ENCODE measurements around the gene ARHGEF7.

Gene ARHGEF7

DNA sequence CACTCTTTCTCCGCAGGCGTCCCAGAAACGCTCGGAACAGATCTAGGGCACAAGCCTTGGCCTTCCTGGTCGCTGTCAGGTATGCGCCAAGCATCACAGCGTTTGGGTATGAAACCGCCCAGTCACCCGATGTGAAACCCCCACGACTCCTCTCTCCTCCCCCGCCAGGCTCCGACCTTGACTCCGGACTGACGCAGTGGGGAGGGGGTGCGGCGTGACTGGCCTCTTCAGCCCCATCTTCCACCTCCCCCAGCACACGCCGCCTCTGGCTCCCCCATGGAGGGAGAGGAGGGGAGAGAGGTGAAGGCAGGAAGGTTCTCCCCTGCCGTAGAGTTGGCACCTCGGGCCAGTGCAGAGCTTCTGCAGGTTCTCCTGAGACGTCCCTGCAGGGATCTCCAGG lies 22.0 kb upstream of the ARHGEF7 start:
- H3K36me3 Mint-ChIP-seq (ENCODE audit: low read depth): no peaks in the 10 kb centered on the region
- H3K27ac Mint-ChIP-seq: no peak overlapping the region
- H3K4me1 Mint-ChIP-seq: no peaks in the 10 kb centered on the region
- peaks cover 22% of the 10 kb centered on the region for H3K27me3 Mint-ChIP-seq
- no peaks in the 10 kb centered on the region for H3K9me3 Mint-ChIP-seq
- no peak overlapping the region for H3K4me3 Mint-ChIP-seq
- DNase-seq (no peak), ATAC-seq (no peak)

DNA sequence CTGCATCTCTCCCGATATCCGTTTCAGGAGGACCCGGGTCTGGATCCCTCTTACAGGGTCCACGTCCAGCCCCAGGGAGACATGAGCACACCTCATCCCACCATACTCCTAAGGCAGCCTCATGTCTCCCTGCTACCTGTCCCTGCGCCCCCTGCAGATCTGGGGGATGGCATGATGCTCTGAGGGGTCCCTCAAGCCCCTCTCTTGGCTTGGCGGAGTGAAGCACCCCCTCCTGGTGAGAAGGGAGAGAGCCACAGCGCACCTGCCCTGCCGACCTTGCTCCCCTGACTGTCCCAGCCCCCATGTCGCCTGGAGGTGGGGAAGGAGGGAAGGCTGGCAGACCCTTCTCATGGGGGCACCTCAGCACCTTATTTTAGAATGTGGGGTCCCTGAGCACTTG lies 21.5 kb upstream of the ARHGEF7 start:
- no peak for ATAC-seq
- DNase-seq: no peak
- Mint-ChIP-seq H3K9me3 (no peaks in the 10 kb centered on the region), H3K4me1 (no peaks in the 10 kb centered on the region), H3K36me3 (ENCODE audit: low read depth) (no peaks in the 10 kb centered on the region), H3K4me3 (no peak overlapping the region), H3K27ac (no peak overlapping the region), H3K27me3 (peaks cover 25% of the 10 kb centered on the region)

DNA sequence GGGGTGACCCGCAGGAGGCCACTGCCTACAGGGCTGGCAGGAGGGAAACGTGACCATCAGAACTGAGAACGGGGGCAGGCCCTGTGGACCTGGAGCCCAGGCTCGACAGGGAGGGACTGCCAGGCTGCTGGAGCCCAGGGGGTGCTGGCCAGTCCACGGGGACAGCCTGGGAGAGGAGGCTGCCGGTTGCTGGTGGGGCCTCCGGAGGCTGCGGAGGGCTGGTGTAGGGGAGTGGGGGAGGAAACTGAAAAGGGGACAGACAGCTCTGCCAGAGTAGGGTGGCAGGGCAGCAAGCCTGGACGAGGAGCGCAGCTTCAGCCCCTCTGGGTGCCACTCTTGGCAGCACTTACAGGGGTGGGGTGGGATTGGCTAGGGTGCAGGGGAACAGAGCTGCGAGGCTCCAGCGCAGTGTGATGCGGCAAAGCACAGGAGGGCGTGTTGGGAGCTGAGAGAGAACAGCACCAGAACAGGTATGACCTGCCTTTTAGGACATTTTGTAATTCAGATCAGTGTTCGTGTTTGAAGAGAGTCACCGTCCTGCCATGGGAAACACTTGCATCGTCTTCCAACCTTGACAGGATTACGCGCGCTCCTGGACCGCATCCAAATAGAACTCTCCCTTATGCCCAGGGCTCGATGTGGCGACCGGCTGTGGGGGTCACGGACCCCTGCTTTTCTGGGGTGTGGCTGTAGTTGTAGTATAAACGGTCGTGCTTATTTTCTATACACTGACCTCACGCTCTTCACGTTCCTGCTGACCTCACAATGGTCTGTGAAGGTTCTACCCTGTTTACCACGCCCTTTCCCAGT lies 19.9 kb upstream of the ARHGEF7 start:
- no peak overlapping the region for H3K27ac Mint-ChIP-seq
- H3K36me3 Mint-ChIP-seq (ENCODE audit: low read depth): no peaks in the 10 kb centered on the region
- H3K9me3 Mint-ChIP-seq: no peaks in the 10 kb centered on the region
- DNase-seq (no peak), ATAC-seq (no peak)
- H3K4me1 Mint-ChIP-seq: no peaks in the 10 kb centered on the region
- H3K4me3 Mint-ChIP-seq: no peak overlapping the region
- H3K27me3 Mint-ChIP-seq: peaks cover 34% of the 10 kb centered on the region

DNA sequence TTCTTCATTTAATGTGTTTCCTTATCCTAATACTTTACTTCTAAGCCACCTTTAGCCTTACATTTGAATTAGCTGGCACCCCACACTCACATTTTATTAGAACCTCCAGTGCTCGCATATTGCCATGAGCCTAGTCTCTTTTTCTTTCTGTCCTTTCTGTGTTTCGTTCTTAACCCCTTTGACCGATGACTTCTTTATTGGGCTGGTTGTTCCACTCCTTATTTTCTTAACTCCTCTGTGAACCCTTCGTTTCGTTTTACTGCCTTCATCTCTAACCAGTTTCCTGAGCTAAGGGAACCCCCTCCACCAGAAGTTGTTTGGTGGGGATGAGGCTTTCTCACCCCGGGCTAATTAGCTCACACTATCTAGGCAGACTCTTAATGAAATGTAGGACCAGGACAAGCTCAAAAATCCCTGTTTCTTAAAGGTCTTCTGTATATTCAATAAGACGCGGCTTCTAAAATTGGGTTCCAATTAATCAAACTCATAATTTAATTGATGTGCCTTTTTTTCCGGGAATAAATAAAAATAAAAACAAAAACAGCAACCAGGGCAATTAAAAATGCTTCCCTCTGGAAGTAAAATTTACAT lies 19.1 kb upstream of the ARHGEF7 start:
- Mint-ChIP-seq H3K36me3 (ENCODE audit: low read depth) (no peaks in the 10 kb centered on the region), H3K27me3 (peaks cover 34% of the 10 kb centered on the region), H3K27ac (no peak overlapping the region), H3K4me1 (no peaks in the 10 kb centered on the region), H3K9me3 (no peaks in the 10 kb centered on the region), H3K4me3 (no peak overlapping the region)
- DNase-seq (no peak), ATAC-seq (no peak)

DNA sequence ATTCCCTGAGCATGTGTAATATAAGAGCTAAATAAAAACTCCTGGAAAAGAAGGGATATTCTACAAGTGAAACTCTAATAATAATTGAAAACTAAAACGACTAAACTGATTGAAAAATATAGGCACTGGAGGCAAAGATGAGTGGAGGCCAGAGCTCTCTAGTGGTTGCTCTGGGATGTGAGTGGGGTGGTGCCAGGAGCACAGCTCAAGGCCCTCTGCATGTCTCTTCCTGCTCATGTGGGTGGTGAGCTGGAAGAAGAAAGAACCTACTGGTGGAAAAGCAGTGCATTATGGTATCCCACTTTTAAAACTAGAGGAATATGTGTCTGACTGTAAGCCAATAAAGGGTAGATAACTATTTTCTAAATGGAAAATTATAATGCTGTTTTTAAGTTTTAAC lies 15.8 kb upstream of the ARHGEF7 start:
- H3K4me1 Mint-ChIP-seq: no peaks in the 10 kb centered on the region
- peaks cover 47% of the 10 kb centered on the region for H3K27me3 Mint-ChIP-seq
- H3K36me3 Mint-ChIP-seq (ENCODE audit: low read depth): peaks cover 1% of the 10 kb centered on the region
- no peak for ATAC-seq
- H3K4me3 Mint-ChIP-seq: no peak overlapping the region
- no peak for DNase-seq
- H3K27ac Mint-ChIP-seq: no peak overlapping the region
- H3K9me3 Mint-ChIP-seq: peaks cover 19% of the 10 kb centered on the region

DNA sequence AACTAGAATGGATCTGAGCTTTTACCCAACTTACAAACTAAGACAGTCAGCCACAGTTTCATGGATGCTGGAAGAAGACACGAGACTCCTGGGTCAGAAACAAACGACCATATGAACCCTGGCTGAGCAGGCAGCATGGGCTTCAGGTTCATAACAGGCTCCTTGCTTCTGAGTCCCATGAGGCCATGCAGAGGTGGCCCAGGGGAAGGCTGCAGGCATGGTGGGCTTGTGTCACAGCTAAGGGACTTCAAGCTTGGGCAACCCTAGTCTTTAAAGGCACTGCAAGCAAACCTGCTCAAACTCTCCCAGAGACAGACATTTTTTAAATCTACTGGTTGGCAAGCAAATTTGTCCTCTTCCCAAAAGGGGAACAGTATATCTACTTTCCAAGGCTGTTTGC lies 5.1 kb upstream of the ARHGEF7 start:
- H3K27ac Mint-ChIP-seq: no peak overlapping the region
- no peaks in the 10 kb centered on the region for H3K36me3 Mint-ChIP-seq (ENCODE audit: low read depth)
- peaks cover 8% of the 10 kb centered on the region for H3K4me1 Mint-ChIP-seq
- no peak overlapping the region for H3K4me3 Mint-ChIP-seq
- ATAC-seq (no peak), DNase-seq (no peak)
- H3K9me3 Mint-ChIP-seq: peaks cover 5% of the 10 kb centered on the region
- peaks cover 70% of the 10 kb centered on the region for H3K27me3 Mint-ChIP-seq

DNA sequence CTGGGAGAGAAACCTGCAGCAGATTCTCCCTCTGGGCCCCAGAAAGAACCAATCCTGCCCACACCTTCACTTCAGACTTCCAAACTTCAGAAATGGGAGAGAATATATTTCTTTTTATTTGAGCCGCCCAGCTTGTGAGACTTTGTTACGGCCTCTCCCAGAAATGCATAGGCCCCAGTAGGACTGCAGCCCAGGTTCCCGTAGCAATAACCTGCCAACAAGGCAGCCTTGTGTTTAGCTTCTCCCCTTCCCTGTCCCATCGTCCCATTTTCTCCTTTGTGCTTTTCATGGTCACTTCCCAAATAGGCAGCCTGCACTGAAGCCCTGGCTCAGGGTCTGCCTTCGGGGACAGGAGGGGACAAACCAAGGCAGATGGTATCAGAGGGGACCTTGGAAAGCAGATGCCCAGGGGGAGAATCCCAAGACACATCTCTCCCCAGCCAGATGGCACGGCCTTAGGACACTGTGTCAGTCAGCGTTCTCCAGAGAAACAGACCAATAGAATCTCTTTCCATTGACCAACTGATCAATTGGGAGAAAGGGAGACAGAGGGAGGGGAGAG lies 3.7 kb upstream of the ARHGEF7 start:
- H3K27ac Mint-ChIP-seq: no peak overlapping the region
- no peak for ATAC-seq
- no peaks in the 10 kb centered on the region for H3K9me3 Mint-ChIP-seq
- no peak for DNase-seq
- H3K36me3 Mint-ChIP-seq (ENCODE audit: low read depth): no peaks in the 10 kb centered on the region
- peaks cover 12% of the 10 kb centered on the region for H3K4me1 Mint-ChIP-seq
- no peak overlapping the region for H3K4me3 Mint-ChIP-seq
- peaks cover 64% of the 10 kb centered on the region for H3K27me3 Mint-ChIP-seq

DNA sequence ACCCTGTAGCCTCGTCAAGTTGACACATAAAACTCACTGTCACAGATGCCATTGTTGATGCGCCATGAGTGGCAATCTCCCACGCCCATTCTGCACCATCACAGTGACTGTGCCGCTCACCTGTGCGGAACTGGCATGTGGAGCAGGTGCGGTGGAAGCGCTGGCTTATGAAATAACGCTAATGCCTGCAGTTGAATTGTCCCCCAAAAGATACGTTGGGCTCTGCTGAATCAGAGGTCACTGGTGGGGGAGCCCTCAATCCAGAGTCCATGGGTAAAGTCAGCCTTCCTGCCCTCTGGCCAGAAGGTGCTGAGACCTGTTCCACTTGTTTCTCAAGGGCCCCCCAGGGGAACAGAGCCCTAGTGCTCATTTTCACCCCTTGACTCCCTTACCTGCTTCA lies 2.9 kb upstream of the ARHGEF7 start:
- peaks cover 12% of the 10 kb centered on the region for H3K4me1 Mint-ChIP-seq
- H3K27ac Mint-ChIP-seq: no peak overlapping the region
- no peak overlapping the region for H3K4me3 Mint-ChIP-seq
- ATAC-seq (no peak), DNase-seq (no peak)
- H3K36me3 Mint-ChIP-seq (ENCODE audit: low read depth): no peaks in the 10 kb centered on the region
- H3K27me3 Mint-ChIP-seq: peaks cover 64% of the 10 kb centered on the region
- H3K9me3 Mint-ChIP-seq: no peaks in the 10 kb centered on the region

DNA sequence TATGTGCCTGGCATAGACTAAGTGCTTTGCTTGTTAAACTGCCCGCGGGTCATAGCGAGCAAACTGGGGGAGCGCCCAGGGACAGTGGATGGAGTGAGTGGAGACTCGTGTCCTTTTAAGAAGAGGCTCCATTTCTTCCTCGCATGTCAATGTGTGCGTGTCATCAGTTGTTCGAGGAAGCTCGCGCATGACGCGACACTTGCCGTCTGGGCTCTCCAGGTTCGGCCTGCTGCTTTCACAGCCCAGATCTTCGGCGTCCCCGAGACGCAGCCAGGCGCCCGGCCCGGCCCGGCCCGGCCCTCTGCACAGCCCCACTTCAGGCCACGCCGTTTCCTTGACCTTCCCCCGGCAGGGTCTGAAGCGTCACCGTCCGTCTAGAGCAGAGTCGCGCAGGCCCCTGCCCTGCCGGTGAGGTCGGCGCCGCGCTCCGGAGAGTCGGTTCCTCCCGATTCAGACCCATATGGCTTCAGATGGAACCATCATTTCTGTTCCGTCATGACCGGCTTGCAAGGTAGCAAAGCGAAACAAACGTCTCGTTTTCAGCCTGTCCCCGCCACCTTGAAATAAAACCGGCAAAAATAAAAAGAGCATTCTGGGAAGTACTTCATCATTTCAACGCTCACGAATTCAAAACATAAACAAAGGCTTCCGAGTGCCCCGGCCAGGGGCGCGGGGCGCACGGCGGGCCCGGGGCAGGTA lies 599 bp upstream of the ARHGEF7 start:
- Mint-ChIP-seq H3K4me3 (peak overlapping the region; percentile 83), H3K36me3 (ENCODE audit: low read depth) (no peaks in the 10 kb centered on the region), H3K9me3 (no peaks in the 10 kb centered on the region), H3K4me1 (peaks cover 12% of the 10 kb centered on the region), H3K27ac (peak overlapping the region; percentile 49), H3K27me3 (peaks cover 69% of the 10 kb centered on the region)
- ATAC-seq (no peak), DNase-seq (no peak)

DNA sequence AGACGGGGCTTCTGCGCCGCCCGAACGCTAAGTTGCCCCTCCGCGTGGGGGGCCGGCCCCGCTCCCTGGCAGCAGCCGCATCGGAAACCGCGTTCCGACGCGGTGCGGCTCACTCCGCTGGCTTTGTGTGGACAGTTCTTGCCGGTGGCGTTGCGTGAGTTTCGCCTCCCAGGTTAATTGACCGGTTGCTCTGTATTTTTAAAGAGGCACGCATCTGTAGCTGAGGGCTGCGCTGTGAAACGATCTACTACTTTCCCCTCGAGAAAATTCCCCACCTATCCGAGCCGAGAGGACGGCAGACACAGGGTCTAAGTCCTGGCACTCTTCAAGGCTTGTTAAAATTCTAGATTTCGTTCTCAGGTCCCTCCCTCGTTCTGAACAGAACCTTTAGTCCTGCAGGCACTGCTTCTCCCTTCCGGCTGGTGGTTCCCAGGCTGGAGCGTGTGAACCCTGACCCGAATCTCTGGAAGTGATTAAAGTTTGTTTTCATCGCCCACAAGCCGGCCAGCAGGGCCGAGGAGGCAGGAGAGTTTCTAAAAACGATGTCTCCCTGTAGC lies 933 bp downstream of the ARHGEF7 start:
- Mint-ChIP-seq H3K4me3 (peak overlapping the region; percentile 76), H3K4me1 (peaks cover 12% of the 10 kb centered on the region), H3K27me3 (peaks cover 67% of the 10 kb centered on the region), H3K9me3 (no peaks in the 10 kb centered on the region), H3K27ac (peak overlapping the region; percentile 54), H3K36me3 (ENCODE audit: low read depth) (no peaks in the 10 kb centered on the region)
- ATAC-seq (no peak), DNase-seq (no peak)

DNA sequence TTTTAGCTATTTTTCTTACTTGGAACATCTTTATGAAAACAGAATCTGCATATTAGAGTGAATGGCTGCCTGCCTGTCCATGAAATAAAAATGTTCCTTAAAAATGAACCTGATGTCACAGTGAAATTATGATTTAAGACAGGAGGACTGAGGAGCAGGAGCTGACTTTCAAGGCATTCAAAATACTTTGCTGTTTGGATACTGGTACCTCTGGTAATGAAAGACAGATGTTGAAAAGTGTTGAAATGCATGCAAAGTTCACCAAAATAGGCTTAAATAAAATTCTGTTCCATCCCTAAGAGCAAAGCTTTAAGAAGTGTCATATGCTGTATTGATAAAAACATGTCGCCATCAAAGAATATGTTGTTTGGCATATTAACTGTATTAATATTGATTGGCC lies 1.7 kb downstream of the ARHGEF7 start:
- H3K36me3 Mint-ChIP-seq (ENCODE audit: low read depth): no peaks in the 10 kb centered on the region
- H3K27me3 Mint-ChIP-seq: peaks cover 62% of the 10 kb centered on the region
- no peak overlapping the region for H3K4me3 Mint-ChIP-seq
- DNase-seq (no peak), ATAC-seq (no peak)
- H3K27ac Mint-ChIP-seq: no peak overlapping the region
- H3K9me3 Mint-ChIP-seq: no peaks in the 10 kb centered on the region
- H3K4me1 Mint-ChIP-seq: peaks cover 12% of the 10 kb centered on the region

DNA sequence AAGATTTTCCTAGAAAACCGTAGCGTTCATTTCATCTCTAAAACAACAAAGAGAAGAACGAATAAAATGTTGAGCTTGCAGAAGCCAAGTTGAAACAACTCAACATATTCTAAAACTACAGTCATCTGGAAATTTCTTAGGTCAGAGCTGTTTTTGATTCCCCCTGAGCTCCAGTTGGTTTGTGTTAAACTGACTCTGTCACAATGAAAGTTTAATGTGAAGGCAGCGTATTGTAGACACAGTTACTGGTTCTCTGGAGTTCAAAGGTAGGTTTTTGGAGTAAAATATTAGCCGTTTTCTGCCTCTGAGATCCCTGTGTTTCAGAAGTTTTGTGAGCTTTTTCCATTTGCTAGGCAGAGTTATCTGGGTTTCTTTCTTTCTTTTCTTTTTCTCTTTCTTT lies 2.2 kb downstream of the ARHGEF7 start:
- Mint-ChIP-seq H3K27ac (no peak overlapping the region), H3K4me3 (no peak overlapping the region), H3K9me3 (no peaks in the 10 kb centered on the region), H3K4me1 (peaks cover 12% of the 10 kb centered on the region), H3K27me3 (peaks cover 58% of the 10 kb centered on the region), H3K36me3 (ENCODE audit: low read depth) (no peaks in the 10 kb centered on the region)
- DNase-seq (no peak), ATAC-seq (no peak)

DNA sequence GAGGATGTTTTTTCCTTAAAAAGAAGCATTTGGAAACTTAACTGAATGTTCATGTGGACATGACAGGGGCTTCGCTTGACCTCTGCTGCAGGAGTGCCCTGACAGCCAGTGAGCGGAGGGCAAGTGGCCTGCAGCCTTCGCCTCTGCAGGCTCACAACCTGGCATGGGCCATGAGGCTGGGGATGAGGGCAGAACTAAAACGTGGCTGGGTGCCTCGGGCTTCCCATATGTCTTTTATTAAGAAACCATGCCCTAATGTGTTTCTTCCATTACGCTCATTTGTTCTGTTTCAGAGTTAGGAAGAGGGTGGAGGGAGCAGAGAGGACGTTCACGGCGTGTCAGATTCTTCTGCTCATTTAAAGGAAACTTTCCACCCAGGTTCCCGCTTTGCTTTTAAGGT lies 2.9 kb downstream of the ARHGEF7 start:
- H3K27me3 Mint-ChIP-seq: peaks cover 52% of the 10 kb centered on the region
- no peaks in the 10 kb centered on the region for H3K36me3 Mint-ChIP-seq (ENCODE audit: low read depth)
- no peaks in the 10 kb centered on the region for H3K9me3 Mint-ChIP-seq
- H3K4me3 Mint-ChIP-seq: no peak overlapping the region
- DNase-seq (no peak), ATAC-seq (no peak)
- H3K27ac Mint-ChIP-seq: no peak overlapping the region
- H3K4me1 Mint-ChIP-seq: peaks cover 12% of the 10 kb centered on the region

DNA sequence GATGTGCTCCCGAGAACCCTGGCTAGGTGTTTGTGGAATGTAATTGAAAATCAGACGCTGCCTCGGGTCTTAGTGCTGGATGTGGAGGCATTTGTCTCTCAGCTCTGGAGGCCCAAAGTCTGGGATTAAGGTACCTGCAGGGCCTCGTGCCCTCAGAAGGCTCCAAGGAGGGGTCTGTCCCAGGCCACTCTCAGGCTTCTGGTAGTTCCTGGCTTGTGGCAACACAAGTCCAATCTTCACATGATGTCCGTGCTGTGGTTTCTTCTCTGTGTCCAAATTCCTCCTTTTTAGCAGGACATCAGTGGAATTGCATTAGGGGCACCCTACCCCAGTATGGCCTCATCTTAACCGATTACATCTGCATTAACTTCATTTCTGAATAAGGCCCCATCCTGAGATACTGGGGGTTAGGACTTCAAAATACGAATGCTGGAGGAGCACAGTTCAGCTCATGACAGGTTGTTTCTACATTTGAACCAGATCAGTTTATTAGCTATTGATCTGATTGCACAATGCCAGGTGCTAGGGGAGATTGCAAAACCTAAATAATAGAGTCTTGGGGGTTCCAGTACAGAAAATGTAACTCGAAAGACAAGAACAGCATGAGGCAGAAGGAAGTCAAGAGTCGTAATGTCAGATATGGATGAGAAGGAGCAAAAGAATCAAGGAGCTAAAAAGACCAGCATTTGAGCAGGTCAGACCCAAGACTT lies 3.9 kb downstream of the ARHGEF7 start:
- Mint-ChIP-seq H3K36me3 (ENCODE audit: low read depth) (no peaks in the 10 kb centered on the region), H3K4me3 (no peak overlapping the region), H3K27me3 (peaks cover 41% of the 10 kb centered on the region), H3K27ac (no peak overlapping the region), H3K4me1 (peaks cover 11% of the 10 kb centered on the region), H3K9me3 (no peaks in the 10 kb centered on the region)
- DNase-seq (no peak), ATAC-seq (no peak)
